ENCODE results near the gene ACCSL.

ACCSL gene

GRCh38 chr11:44018127-44018521, 29.7 kb upstream of the ACCSL start:
- no peak for DNase-seq (ENCODE audit: low spot score)

GRCh38 chr11:44018829-44019228, 29.0 kb upstream of the ACCSL start:
- DNase-seq (ENCODE audit: low spot score) = no peak

GRCh38 chr11:44024977-44025376, 22.8 kb upstream of the ACCSL start:
- no peak for DNase-seq (ENCODE audit: low spot score)

GRCh38 chr11:44025727-44026126, 22.1 kb upstream of the ACCSL start:
- no peak for DNase-seq (ENCODE audit: low spot score)

GRCh38 chr11:44028401-44028800, 19.4 kb upstream of the ACCSL start:
- no peak for DNase-seq (ENCODE audit: low spot score)

- no peak for DNase-seq (ENCODE audit: low spot score)
These were observed 18.8 kb upstream of the ACCSL start for GRCh38 chr11:44028816-44029506.

- DNase-seq (ENCODE audit: low spot score) = no peak
These were observed 18.3 kb upstream of the ACCSL start for GRCh38 chr11:44029507-44029845.

- no peak for DNase-seq (ENCODE audit: low spot score)
These were observed 17.5 kb upstream of the ACCSL start for GRCh38 chr11:44029977-44030911.

GRCh38 chr11:44030996-44031395, 16.8 kb upstream of the ACCSL start:
- DNase-seq (ENCODE audit: low spot score) = no peak

- DNase-seq (ENCODE audit: low spot score) = no peak
These were observed 16.2 kb upstream of the ACCSL start for GRCh38 chr11:44031549-44031948.

- DNase-seq (ENCODE audit: low spot score) = no peak
These were observed 15.3 kb upstream of the ACCSL start for GRCh38 chr11:44032299-44033085.

- no peak for DNase-seq (ENCODE audit: low spot score)
These were observed 14.3 kb upstream of the ACCSL start for GRCh38 chr11:44033411-44033850.

- DNase-seq (ENCODE audit: low spot score) = no peak
These were observed 13.9 kb upstream of the ACCSL start for GRCh38 chr11:44033856-44034255.

- DNase-seq (ENCODE audit: low spot score) = no peak
These were observed 13.1 kb upstream of the ACCSL start for GRCh38 chr11:44034639-44035038.

GRCh38 chr11:44036811-44037657, 10.7 kb upstream of the ACCSL start:
- DNase-seq (ENCODE audit: low spot score) = peak; percentile 18

GRCh38 chr11:44037658-44037998, 10.2 kb upstream of the ACCSL start:
- DNase-seq (ENCODE audit: low spot score) = no peak

- DNase-seq (ENCODE audit: low spot score) = no peak
These were observed 4.6 kb upstream of the ACCSL start for GRCh38 chr11:44043157-44043556.

GRCh38 chr11:44046182-44046581, 1.6 kb upstream of the ACCSL start:
- no peak for DNase-seq (ENCODE audit: low spot score)

- DNase-seq (ENCODE audit: low spot score) = no peak
These were observed 483 bp upstream of the ACCSL start for GRCh38 chr11:44047298-44047697.

- no peak for DNase-seq (ENCODE audit: low spot score)
These were observed 2.1 kb downstream of the ACCSL start for GRCh38 chr11:44049832-44050231.

GRCh38 chr11:44051171-44051570, 3.4 kb downstream of the ACCSL start:
- no peak for DNase-seq (ENCODE audit: low spot score)

- no peak for DNase-seq (ENCODE audit: low spot score)
These were observed 9.6 kb downstream of the ACCSL start for GRCh38 chr11:44057340-44057739.

Data from hematopoietic multipotent progenitor cell treated with erythropoietin and hydrocortisone succinate and interleukin-3 and kit ligand, for 15 days (in vitro differentiated cells).